Fibroblast of gingiva (primary cell): ENCODE results near the gene MAPK8IP2.
"Not testable (repeated sequence)": the region's sequence is repeated elsewhere in the genome, so short reads cannot be mapped to it uniquely, and the experiment has no call there.

Experiments used
- DNase-seq: peaks from one replicate; pipeline ENCODE4 v3.0.0-alpha.2; 2011; ENCODE audit warnings: low read depth

MAPK8IP2 gene

DNA sequence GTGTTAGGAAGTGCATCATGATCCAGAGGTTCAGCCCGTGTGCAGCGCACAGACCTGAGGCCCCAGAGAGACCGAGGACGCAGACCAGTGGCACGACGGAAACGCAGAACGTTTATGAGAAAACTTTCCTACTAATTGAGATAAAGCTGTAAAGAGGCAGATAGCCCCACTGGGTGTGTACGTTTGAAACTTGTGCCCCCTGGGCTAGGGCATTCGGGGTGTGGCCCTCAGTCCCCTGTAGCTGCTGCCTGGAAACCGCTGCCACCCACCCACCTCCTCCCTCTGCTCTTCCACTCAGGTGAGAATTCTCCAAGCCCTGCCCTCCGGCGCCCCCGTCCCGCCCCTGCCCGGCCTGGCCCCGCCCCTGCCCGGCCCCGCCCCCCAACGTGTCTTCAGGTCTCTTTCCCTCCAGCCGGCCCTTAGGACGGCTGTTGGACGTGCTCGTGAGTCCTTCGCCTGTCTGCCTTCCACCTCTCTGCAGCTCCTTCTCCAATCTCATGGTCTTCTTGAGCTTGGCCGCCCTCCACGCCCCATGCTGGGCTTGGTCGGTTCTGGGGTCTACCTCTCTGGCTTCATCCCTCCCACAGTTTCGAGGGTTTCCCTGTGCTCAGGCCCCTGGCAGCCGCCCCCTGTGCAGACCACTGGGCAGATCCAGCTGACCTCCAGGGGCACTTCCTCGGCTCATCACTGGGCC lies 12.1 kb downstream of the MAPK8IP2 start:
- DNase-seq = no peak

DNA sequence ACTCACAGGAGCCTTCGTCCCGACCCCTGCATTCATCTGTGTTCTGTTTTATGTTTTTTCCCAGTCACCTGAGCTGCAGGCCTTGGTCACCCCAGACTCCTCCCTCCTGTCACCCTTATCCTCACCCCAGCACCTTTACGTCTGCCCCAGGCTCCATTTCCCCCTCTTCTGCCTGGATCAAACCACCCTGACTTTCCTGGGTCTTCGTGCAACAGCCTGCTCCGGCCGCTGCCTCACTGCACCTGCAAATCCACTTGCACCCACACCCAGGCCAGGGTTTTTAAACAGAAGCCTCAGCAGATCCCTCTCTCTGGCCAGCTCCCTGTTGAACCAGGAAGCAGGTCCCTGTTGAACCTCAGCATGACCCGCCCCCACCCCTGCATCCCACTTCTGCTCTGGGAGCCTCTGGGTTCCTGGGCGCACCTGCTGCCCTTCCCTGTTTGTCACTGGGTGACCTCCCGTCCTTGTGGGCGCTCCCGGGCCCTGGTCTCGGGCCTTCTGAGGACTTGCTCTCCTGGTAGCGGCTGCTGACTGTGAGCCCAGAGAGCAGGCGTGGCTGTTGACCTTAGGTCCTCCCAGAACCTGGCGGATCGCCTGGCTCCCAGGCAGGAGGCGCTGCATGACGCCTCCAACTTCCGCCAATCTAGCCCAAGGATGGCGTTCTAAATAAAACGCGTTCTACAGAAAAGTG lies 12.8 kb downstream of the MAPK8IP2 start:
- no peak for DNase-seq

DNA sequence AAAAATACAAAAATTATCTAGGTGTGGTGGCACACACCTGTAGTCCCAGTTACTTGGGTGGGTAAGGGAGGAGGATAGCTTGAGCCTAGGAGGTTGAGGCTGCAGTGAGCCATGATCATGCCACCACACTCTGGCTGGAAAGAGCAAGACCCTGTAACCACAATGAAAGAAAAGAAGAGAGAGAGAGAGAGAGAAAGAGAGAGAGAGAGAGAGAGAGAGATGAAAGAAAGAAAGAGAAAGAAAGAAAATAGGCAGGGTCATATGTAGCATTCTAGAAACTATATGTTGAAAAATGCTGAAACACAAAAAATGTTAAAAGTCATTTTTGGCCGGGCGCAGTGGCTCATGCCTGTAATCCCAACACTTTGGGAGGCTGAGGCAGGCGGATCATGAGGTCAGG lies 13.7 kb downstream of the MAPK8IP2 start:
- DNase-seq = not testable (repeated sequence)

DNA sequence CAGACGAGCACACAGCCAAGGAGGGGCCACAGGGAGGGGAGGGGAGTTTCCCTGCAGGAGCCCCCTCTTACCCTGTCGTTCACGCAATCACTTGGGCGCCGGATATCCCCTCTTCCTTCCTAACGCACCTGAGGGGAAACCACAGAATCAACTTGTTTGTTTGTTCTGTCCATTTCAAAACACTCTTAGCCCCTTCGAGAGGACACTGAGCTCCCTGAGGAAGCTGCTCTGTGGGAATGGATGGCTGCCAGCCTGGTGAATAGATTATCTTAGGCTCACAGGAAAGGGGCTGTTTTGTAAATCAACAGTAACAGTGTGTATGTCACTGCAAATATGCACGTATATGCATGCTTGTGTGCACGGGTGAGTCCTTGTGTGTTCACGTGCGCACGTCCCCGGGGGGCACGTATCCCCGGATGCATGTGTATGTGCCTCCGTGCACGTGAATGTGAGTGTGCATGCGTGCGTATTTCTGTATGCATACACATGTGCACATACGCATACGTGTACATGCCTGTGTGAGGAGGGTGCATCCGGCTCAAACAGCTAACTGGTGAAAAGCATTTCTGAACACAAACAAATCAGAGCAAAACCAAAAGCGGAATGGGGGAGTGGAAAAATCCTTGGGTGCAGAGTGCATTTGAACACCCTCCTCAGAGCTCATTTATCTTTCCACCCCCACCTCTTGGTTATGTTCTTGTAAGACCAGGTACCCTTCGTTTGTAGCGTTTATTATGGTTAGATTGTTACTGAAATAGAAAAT lies 20.2 kb downstream of the MAPK8IP2 start:
- DNase-seq = no peak

DNA sequence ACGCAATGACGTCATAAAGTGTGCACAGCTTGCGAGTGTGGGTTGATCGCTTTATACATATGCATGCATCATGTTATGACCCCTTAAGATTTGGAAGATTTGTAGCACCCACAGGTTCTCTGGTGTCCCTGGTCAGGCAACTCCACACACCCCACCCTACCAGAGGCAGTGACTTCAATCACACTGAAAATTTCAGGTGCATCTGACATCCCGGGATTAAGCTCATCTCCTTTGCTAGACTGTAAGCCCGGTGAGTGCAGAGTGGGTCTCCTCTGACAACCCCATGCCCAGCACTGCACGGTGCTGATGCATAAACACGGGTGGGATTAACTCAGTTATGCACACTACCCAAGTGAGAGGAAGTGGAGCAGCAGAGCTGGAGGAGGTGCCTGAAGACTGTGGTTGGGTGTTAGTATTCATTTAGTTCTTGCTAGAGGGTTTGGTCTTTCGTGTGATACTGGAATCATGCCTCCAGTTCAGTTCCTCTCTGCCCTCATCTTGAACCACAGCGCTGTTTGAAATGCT lies 20.8 kb downstream of the MAPK8IP2 start:
- DNase-seq = no peak

DNA sequence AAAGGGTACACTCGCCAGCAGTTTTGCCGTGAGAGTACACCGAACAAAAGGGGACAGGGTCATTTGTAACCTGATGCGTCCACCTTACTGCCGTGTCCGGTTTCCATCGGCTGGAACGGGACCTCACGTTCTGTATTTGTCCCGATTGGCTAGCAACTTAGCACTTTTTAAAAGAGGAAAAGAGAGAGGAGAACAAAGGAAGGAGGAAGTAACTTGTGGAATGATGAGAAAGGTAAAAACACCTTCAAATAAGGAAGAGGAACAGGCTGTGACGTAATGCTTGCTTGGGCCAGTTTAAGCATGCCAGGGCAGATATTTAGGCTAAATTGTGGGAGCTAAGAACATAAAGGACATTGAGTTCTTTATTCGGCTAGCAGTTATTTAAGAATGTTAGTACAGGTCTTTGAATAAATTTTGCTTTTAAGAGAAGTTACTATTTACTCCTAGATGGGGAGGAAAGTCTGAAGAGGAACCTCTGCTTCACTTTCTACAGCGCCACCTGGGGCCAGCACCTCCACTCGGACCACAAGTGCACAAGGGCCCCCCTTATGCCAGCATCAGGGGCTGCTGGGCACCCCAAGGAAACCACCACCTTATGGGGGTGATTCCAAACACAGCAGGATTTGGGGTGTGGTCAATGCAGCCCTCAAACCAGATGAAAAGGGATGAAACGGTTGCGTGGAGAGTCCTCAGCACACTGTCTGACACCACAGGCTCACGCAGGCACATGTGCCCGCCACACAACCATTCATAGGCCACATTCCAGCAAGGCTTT lies 21.5 kb downstream of the MAPK8IP2 start:
- DNase-seq = no peak

DNA sequence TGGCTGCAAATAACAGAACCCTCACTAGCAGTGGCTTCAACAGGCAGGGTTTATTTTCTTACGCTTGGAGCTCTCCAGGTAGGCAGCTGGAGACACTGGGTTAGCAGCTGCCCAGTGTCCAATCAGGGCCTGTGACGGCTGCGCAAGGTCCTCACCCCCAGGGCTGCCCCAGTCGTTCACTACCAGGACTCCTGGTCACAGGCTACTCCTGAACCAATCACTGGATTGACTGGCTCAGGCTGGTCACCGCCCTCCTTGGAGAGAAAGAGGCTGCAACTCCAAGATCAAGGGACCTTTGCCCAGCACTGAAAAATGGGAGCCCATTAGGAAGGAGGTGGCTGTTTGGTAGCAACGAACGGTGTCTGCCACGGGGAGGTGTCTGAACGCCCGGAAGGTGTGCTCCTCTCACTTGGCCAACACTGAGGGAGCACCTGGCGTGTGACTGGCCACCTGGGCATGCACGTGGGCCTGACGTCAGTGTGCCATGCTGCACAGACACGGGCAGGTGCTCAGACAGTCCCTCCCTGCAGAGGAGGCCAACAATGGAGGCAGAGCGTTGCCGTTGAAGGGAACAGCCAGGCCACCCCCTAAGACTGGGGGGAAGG lies 22.2 kb downstream of the MAPK8IP2 start:
- no peak for DNase-seq

DNA sequence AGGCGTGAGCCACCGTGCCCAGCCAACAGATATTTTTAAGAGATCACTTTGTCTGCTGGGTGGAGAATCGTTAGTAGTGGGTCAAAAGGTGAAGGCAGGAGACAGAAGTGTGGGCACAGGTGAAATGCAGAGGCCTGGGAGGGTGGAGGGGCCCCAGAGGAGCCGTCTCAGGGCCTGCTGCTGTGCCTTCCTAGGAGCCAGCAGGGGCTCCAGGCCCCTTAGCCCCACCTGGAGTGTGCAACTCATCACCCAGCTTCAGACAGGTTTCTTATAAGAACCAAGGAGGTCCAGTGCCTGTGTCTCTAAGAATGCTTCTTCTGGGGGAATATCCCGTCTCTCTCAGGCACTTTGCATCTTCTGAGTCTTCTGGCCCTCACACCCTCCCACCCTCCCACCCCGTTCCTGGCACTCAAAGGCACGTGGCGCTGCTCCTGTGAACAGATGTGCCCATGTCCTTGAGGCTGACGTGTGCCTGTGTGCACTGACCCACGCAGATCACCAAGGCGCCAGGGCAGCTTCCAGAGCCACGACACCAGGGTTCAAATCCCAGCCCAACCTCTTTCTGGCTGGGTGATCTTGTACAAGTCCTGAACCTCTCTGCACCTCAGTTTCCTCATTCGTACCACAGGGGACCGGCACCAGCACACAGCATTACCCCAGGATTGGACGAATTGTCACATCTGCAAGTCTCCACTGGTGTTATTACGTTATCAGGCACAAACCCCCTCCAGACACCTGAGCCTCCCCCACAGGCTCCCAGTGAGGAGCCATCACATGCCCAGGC lies 23.9 kb downstream of the MAPK8IP2 start:
- no peak for DNase-seq

DNA sequence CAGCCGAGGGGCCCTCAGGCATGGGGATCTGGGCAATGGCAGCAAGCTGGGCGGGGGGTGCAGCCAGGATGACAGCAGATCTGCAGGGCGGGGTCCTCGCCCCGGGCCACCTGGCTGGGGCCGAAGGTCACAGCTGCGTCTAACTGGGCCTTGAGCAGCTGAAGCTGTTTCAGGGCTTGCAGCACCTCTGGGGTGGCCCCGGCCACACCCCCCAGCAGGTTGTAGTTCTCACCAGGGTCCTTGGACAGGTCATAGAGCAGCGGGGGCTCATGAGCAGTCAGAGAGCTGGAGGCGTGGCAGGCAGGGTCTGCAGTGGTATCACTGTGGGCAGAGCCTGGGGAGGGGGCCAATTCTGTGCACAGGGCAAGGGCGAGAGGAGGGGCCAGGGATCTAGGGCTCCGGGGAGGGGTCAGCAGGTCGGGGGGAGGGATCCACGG lies 24.6 kb downstream of the MAPK8IP2 start:
- DNase-seq = no peak

DNA sequence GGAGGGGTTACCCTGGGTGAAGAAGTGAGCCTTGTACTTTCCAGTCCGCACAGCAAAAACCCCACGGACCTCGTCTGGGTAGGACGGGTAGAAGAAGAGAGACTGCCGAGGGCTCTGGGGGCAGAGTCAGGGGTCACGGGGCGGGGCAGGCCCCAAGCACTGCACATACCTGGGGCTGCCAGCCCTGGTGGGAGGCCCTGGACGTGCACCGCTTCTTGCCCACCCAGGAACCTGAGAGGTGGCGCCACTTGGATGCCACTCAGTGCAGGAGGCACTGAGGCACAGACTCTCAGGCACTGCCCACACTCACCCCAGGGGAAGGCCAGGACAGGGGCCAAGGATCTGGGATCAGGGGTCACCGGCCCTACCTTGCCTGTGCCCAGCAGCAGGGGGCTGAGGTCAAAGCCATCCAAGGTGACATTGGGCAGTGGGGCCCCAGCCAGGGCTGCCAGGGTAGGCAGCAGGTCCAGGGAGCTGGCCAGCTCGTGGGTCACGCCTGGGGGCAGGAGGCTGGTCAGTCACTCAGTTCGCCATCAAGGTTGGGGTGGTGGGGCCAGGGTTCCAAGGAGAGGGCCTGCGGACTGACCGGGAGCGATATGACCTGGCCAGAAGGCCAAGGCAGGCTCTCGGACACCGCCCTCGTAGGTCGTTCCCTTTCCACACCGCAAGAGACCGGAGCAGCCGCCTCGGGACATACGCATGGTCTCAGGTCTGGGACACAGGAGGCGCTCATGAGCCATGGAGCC lies 25.1 kb downstream of the MAPK8IP2 start:
- no peak for DNase-seq

DNA sequence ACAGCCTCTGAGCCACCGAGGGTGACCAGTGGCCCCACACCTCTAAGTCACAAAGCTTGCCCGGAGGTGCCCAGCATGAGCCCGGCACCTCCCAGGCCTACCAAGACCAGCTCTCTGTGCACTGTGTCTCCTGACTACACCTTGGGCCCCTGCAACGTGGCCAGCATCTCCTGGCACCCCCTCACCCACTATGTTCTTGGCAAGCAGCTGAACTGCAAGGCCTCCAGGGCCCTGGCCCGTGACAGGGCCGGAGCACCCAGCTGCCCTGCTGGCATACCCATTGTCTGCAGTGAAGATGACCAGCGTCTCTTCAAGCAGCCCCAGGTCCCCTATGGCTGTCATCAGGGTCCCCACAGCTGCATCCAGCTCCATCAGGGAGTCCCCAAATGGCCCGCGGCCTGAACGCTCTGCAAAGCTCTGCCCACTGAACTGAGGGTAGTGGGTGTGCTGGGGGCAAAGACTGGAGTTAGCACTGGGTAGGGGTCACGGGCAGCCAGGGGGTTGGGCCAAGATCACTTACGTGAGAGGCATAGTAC lies 25.8 kb downstream of the MAPK8IP2 start:
- no peak for DNase-seq

DNA sequence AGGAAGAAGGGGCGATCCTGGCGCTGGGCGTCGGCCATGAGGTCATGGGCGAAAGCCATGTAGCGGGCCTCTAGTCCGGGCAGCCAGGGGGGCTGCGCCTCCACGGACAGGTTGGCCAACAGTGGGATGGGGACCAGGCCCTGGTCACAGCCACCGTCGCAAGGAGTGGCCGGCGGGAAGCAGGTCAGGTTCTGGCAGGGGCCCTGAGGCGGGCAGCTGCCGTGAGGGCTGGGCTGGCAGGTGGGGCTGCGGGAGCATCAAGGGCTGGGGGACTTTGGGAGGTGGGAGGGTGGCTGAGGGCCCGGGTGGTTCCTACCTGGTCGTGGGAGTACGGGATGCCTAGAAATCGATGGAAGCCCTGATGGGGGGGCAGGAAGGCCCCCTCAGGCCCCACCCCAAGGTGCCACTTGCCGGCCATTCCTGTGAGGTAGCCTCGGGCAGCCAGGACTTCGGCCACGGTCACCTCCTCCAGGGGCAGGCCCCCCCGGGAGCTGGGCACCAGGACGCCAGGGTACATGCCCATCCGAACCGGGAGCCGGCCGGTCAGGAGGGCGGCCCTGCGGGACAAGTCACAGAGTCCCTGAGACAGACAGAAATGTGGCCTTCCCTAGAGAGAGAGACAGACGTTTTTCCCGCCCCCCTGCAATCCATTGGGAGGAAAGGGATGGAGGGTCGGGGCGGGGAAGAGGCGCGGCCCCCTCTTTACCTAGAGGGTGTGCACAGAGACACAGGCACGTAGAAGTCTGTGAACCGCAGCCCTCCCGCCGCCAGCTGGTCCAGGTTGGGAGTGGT lies 26.5 kb downstream of the MAPK8IP2 start:
- DNase-seq = no peak

DNA sequence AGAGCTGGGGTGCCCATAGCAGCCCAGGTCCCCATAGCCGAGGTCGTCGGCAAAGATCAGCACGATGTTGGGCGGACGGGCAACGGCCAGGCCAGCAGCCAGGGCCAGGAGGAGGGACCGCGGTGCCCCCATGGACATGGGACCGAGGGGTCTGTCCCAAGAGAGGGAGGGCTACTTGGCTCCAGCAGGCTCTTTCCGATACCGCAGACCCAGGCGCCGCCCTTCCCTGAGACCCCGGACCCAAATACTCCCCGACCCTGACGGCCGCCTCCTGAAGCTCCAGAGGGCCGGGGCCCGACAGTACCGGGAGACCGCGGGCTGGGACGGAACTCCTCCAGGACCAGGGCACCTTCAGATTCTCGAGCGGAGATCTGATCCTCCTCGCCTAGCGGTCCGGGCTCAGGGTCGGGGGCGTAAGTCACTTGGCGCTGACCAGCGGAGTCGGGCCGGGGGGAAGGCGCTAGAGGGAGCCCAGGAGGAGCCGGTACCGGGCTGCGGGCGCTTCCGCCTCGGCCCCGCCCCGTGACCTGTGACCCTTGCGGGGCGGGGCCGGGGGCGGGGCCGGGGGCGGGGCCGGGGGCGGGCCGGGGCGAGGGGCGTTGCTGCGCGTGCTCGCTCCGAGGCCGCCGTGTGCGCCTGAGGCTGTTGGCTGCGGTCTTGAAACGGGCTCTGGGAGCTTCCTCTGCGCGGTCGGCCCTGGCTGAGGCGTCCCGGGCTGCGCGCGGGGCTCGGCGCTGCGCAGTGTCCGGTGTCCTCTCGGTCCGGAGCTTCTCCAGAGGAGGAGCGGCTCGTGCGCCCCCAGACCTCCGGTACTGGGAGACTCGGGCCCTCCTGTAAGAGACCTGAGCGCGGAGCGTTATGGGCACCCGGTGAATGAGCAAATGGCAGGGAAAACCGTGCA lies 27.3 kb downstream of the MAPK8IP2 start, which contains the start of gene ARSA:
ARSA (minus strand) TSS at position 511 of the 901 bp plus-strand sequence; CDS start at position 138, 373 bp downstream.
- peak; percentile 83 for DNase-seq

DNA sequence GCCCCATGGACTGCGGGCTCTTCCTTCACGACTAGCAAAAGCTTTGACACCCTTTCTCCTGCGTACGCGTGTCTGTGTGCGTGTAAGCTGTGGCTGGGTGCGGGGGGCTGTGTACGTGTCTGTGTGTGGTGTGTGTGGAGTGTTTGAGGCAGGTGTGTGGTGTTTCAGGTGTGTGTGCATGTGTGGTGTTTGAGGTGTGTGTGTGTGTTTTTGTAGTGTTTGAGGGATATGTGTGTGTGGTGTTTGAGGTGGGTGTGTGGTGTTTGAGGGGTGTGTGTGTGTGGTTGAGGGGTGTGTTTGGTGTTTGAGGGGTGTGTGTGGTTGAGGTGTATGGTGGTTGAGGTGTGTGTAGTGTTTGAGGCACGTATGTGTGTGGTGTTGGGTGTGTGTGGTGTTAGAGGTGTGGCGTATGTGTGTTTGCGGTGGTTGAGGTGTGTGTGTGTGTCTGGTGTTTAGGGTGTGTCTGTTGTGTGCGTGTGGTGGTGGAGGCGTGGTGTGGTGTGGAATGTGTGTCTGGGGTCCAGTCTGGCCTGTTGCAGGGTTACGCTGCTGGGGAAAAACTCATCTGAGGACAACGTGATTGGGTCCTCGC lies 28.0 kb downstream of the MAPK8IP2 start:
- no peak for DNase-seq

DNA sequence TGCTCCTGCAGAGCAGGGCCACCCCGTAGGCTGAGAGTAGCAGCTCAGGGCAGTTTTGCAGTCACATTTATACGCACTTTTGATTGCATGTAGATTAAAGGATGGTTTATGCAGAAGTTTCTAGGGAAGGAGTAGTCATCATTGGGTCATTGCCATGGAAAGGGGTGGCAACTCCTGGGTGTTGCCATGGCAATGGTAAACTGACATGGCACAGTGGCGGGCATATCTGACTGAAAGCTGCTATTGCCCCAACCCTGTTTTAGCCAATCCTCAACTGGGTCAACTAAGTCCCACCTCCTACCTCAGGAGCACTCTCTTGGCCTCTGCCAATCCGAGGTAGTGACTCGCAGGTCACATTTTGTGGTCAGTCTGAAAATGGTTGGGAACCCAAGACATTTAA lies 29.8 kb downstream of the MAPK8IP2 start:
- DNase-seq = no peak

DNA sequence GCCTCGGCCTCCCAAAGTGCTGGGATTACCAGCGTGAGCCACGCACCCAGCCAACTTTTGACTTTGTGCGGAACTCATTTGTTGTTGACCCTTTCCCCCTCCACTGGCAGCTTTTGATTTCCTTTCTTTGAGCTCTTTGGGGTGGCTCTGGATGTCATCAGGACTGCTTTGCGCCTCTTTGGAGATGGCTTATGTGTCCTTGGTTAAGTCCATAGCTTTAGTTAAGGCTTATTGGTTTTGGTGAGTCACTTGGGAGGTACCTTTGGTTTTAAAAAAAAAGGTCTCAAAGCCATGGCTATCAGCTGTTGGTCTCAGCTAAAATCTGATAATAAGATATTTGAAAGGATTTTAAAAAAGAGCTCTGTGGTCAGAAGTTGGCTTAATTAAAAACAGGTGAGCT lies 32.5 kb downstream of the MAPK8IP2 start:
- DNase-seq = no peak

DNA sequence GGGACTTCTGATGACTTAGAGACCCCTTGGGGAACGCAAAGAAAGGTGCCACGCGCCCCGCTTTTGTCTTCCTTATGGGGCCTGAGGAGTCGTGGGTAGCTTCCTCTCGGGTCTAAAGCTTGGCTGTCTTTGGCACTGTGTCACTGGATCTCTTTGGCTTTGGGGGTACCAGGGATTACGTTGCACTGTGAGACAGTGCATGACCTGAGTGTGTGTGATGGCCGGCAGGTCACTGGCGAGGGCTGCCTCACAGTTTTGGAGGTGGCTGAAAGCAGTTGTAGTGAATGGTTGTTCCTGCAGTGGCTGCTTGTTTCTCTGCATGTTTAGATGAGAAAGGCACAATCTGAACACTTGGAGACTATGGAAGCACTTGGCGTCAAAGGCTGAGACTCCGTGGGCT lies 33.2 kb downstream of the MAPK8IP2 start:
- DNase-seq = no peak
